ENCODE data around the gene LRRC27. TPM values are rescaled to one million over a fixed set of nuclear protein-coding genes. Genes with fewer than 3 reads are reported as not detected.

The LRRC27 gene
- total and polyA plus RNA-seq, 12 donors = 6.5 to 17.6 (median 9.9) TPM

DNA sequence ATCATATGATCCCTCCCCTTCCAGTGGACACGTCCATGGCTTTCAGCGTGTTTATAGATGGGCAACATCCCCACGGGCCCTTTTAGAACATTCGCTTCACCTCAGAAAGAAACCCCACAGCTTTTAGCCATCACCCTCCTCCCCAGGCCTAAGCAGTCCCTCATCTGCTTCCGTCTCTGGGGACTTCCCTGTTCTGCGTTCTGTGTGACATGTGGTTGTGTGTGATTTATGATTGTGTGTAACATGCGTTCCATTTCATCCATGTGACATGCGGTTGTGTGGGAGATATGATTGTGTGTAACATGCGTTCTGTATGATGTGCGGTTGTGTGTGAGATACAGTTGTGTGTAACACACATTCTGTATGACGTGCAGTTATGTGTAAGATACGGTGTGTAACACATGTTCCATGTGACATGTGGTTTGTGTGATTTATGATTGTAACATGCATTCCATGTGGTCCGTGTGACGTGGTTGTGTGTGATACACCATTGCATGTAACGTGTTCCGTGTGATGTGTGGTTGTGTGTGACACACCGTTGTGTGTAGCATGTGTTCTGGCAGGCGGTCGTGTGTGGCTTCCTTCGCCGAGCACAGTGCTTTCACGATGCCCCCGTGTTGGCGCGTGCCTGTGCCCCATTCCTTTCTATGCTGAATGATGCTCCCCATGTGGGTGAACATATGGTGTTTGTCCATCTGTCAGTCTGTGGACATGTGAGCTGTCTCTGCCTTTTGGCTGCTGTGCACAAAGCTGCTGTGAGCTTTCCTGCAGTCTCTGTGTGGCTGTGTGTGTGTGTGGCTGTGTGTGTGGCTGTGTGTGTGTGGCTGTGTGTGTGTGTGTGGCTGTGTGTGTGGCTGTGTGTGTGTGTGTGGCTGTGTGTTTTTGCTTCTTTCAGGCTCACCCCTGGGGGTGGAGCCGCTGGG is 91.2 kb downstream of the LRRC27 start:
- Histone ChIP-seq H3K4me1 (replicated peaks in 1 of 2) (peaks cover 50 to 53% of the 10 kb centered on the region in 2 donors), H3K27me3 (no peaks in the 10 kb centered on the region), H3K9me3 (replicated peaks in 1 of 3) (no peaks in the 10 kb centered on the region), H3K36me3 (replicated peaks in 1 of 2) (no peaks in the 10 kb centered on the region), H3K4me3 (no peak overlapping the region), H3K27ac (peak overlapping the region in 3 of 5 donors; percentile 91 to 98 (median 98))
- TF ChIP-seq, protein P1, sequence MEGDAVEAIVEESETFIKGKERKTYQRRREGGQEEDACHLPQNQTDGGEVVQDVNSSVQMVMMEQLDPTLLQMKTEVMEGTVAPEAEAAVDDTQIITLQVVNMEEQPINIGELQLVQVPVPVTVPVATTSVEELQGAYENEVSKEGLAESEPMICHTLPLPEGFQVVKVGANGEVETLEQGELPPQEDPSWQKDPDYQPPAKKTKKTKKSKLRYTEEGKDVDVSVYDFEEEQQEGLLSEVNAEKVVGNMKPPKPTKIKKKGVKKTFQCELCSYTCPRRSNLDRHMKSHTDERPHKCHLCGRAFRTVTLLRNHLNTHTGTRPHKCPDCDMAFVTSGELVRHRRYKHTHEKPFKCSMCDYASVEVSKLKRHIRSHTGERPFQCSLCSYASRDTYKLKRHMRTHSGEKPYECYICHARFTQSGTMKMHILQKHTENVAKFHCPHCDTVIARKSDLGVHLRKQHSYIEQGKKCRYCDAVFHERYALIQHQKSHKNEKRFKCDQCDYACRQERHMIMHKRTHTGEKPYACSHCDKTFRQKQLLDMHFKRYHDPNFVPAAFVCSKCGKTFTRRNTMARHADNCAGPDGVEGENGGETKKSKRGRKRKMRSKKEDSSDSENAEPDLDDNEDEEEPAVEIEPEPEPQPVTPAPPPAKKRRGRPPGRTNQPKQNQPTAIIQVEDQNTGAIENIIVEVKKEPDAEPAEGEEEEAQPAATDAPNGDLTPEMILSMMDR (IDR thresholded peaks at IDR 0.05) = no peak
- TF ChIP-seq POLR2A (IDR thresholded peaks at IDR 0.05) = no peak
- WGBS, 4 donors = 68 to 76% (median 72%) methylated on average over 23 to 26 of the region's 26 CpGs
- intact Hi-C loops (cut with DNase I) = no loop called here
- no peak for DNase-seq

DNA sequence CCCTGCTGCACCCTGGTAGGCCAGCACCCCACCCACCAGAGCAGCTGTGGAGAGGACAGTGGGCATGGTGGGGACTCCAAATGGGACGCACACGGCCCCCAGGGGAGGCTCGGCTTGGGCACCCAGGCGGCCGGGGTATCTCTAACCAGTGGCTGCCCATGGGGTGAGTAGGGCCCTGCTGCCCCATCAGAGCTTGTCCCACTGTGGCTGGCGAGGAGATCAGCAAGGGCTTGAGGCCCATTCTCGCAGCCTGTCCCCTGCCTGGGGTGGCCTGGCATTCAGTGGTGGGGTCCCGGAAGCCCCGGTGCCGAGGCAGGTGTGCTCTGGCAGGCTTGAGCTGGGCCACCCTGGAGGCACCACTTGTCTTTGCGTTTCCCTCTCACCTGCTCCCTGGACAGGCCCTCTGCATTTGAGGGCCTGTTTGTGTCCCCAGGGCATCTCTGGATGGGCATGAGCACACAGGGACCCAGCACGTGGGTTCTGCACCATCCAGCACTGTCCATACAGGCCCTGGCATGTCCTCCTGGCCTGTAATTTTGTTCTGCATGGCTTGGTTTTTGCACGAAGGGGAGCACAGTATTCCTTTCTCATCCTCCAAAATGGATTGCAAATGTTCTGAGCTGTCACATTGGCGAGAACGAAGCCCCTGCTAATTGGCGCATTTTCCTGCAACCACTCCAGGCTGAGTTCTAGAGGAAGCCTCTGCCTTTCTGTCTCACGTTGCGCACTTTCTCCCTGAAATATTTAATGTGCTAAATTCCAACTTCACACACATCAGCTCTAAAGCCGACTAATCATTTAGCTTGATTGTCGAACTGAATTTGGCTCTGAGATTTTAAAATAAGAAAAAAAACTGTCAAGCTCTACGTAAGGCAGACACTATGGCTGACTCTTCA is 92.2 kb downstream of the LRRC27 start:
- TF ChIP-seq, protein P1 (IDR thresholded peaks at IDR 0.05) = no peak
- no peak for TF ChIP-seq POLR2A (IDR thresholded peaks at IDR 0.05)
- intact Hi-C loops (cut with DNase I) = no loop called here
- peak overlapping the region in 2 of 5 donors; percentile 23 to 98 for H3K27ac ChIP-seq

DNA sequence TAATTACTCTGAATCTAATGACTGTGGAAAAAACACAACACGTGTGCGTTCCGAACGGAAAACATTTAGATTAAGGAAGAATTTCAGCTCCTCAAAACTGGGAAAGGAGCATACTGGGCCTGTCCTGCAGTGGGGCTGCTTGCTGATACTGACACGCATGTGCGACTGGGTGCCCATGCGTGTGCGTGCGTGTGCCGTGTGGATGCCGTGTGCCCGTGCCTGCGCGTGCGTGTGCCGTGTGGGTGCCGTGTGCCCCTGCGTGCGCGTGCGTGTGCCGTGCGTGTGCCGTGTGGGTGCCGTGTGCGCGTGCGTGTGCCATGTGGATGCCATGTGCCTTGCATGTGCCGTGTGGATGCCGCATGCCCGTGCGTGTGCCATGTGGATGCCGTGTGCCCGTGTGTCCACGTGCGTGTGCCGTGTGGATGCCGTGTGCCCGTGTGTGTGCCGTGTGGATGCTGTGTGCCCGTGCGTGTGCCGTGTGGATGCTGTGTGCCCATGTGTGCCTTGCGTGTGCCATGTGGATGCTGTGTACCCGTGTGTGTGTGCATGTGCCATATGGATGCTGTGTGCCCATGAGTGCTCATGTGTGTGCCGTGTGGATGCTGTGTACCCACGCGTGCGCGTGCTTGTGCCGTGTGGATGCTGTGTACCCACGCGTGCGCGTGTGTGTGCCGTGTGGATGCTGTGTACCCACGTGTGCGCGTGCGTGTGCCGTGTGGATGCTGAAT is 93.2 kb downstream of the LRRC27 start:
- Histone ChIP-seq H3K27ac (no peak overlapping the region), H3K4me3 (no peak overlapping the region), H3K36me3 (replicated peaks in 1 of 2) (no peaks in the 10 kb centered on the region), H3K9me3 (replicated peaks in 1 of 3) (no peaks in the 10 kb centered on the region), H3K4me1 (replicated peaks in 1 of 2) (peaks cover 32 to 39% of the 10 kb centered on the region in 2 donors), H3K27me3 (no peaks in the 10 kb centered on the region)
- TF ChIP-seq, protein P1 (IDR thresholded peaks at IDR 0.05) = no peak
- TF ChIP-seq POLR2A (IDR thresholded peaks at IDR 0.05) = no peak
- DNase-seq = no peak
- WGBS, 4 donors = 91 to 95% (median 94%) methylated on average over 26 to 61 of the region's 61 CpGs
- intact Hi-C loops (cut with DNase I) = no loop called here

More for the DNA sequence above, 92.2 kb downstream of the LRRC27 start:
- WGBS, 4 donors = 85 to 92% (median 90%) methylated on average over 9 to 21 of the region's 21 CpGs
- Histone ChIP-seq H3K9me3 (replicated peaks in 1 of 3) (no peaks in the 10 kb centered on the region), H3K4me3 (no peak overlapping the region), H3K36me3 (replicated peaks in 1 of 2) (no peaks in the 10 kb centered on the region), H3K4me1 (replicated peaks in 1 of 2) (peaks cover 39 to 42% of the 10 kb centered on the region in 2 donors), H3K27me3 (no peaks in the 10 kb centered on the region)
- DNase-seq = no peak

Data from adrenal gland (tissue), 12 donors.